Stimulated activated CD4-positive, alpha-beta T cell treated with anti-CD3 and anti-CD28 coated beads, Interleukin-15, amount 100 ng/mL, for 24 hours (primary cell): ENCODE results near the gene ZNF750.

Experiments used
- DNase-seq: peaks from one replicate; pipeline ENCODE4 v3.0.0-alpha.2; 2020

The ZNF750 gene

GRCh38 chr17:82832881-82833475, 6.8 kb downstream of the ZNF750 start:
- no peak for DNase-seq

- no peak for DNase-seq
Observed at GRCh38 chr17:82832411-82832810, 7.4 kb downstream of the ZNF750 start.

- no peak for DNase-seq
Observed at GRCh38 chr17:82831818-82832200, 8.0 kb downstream of the ZNF750 start.

- no peak for DNase-seq
Observed at GRCh38 chr17:82831041-82831817, 8.6 kb downstream of the ZNF750 start.

- DNase-seq: no peak
Observed at GRCh38 chr17:82830249-82830661, 9.6 kb downstream of the ZNF750 start.

- no peak for DNase-seq
Observed at GRCh38 chr17:82828875-82829487, 10.8 kb downstream of the ZNF750 start.

GRCh38 chr17:82826956-82827355, 12.9 kb downstream of the ZNF750 start:
- DNase-seq: no peak

- no peak for DNase-seq
Observed at GRCh38 chr17:82826211-82826610, 13.6 kb downstream of the ZNF750 start.

- no peak for DNase-seq
Observed at GRCh38 chr17:82825540-82826124, 14.2 kb downstream of the ZNF750 start.

- no peak for DNase-seq
Observed at GRCh38 chr17:82823004-82823403, 16.8 kb downstream of the ZNF750 start.

GRCh38 chr17:82822281-82822680, 17.5 kb downstream of the ZNF750 start:
- no peak for DNase-seq

- DNase-seq: no peak
Observed at GRCh38 chr17:82821554-82821953, 18.3 kb downstream of the ZNF750 start.

GRCh38 chr17:82820278-82821251, 19.3 kb downstream of the ZNF750 start:
- no peak for DNase-seq

GRCh38 chr17:82817947-82818346, 21.9 kb downstream of the ZNF750 start:
- no peak for DNase-seq

- no peak for DNase-seq
Observed at GRCh38 chr17:82816358-82816757, 23.5 kb downstream of the ZNF750 start.

GRCh38 chr17:82815790-82816305, 24.0 kb downstream of the ZNF750 start:
- no peak for DNase-seq

- no peak for DNase-seq
Observed at GRCh38 chr17:82815354-82815753, 24.5 kb downstream of the ZNF750 start.

GRCh38 chr17:82814834-82815233, 25.0 kb downstream of the ZNF750 start:
- no peak for DNase-seq

GRCh38 chr17:82813299-82814051, 26.3 kb downstream of the ZNF750 start:
- DNase-seq: no peak

- no peak for DNase-seq
Observed at GRCh38 chr17:82812601-82813000, 27.2 kb downstream of the ZNF750 start.

- DNase-seq: no peak
Observed at GRCh38 chr17:82812058-82812457, 27.8 kb downstream of the ZNF750 start.
